ENCODE measurements around the gene CSMD2.

- no peak for TF ChIP-seq EZH2 (IDR thresholded peaks at IDR 0.05; ENCODE audit: borderline replicate concordance, low read depth, low read length, severe bottlenecking)
- TF ChIP-seq CTCF (IDR thresholded peaks at IDR 0.05; ENCODE audit: borderline replicate concordance, extremely low read depth, low read length, poor library complexity, severe bottlenecking), result no peak
Observed at GRCh38 chr1:33928251-33928650, 236.8 kb downstream of the CSMD2 start.
